HepG2 (cell line): ENCODE measurements around the gene HLF. TPM values are rescaled to one million over a fixed set of nuclear protein-coding genes. Genes with fewer than 3 reads are reported as not detected.
A peak's percentile ranks its signal among the peaks of the same experiment; 100 is the strongest.

Experiments
- ARID3A ChIP-seq: IDR thresholded peaks from 2 replicates; pipeline ENCODE4 v1.6.1; 2012; ENCODE audit warnings: low read depth, low read length, improper control_type of control experiment
- CC2D1A ChIP-seq: sonication (generic); formaldehyde crosslinking; IDR thresholded peaks from 2 replicates; pipeline ENCODE4 v1.8.1; 2023; ENCODE audit warnings: mild to moderate bottlenecking, missing genetic modification reagents
- CEBPZ ChIP-seq: IDR thresholded peaks from 2 replicates; pipeline ENCODE4 v1.6.1; 2012; ENCODE audit warnings: low read length, improper control_type of control experiment
- HMGA1 ChIP-seq: sonication (generic); formaldehyde crosslinking; conservative IDR thresholded peaks from 2 replicates; pipeline ENCODE4 v1.4.0; 2020; ENCODE audit warnings: missing genetic modification reagents
- IRF9 ChIP-seq: sonication (generic); formaldehyde crosslinking; IDR thresholded peaks from 2 replicates; pipeline ENCODE4 v1.8.0; 2022; ENCODE audit warnings: missing genetic modification reagents, mild to moderate bottlenecking, borderline replicate concordance
- NFYC ChIP-seq: IDR thresholded peaks from 2 replicates; pipeline ENCODE4 v1.6.1; 2016; ENCODE audit warnings: missing genetic modification reagents, missing compliant biosample characterization
- PLSCR1 ChIP-seq: sonication (generic); formaldehyde crosslinking; IDR thresholded peaks from 2 replicates; pipeline ENCODE4 v1.5.0; 2020; ENCODE audit warnings: missing genetic modification reagents, mild to moderate bottlenecking, borderline replicate concordance
- RNF219 ChIP-seq: sonication (generic); formaldehyde crosslinking; IDR thresholded peaks from 2 replicates; pipeline ENCODE4 v1.5.0; 2020; ENCODE audit warnings: mild to moderate bottlenecking, missing genetic modification reagents
- RXRB ChIP-seq: IDR thresholded peaks from 2 replicates; pipeline ENCODE4 v1.6.1; 2016; ENCODE audit warnings: borderline replicate concordance, missing genetic modification reagents, missing compliant biosample characterization
- SP1 ChIP-seq, 2 experiments: fragments of 450-650 bp in 1 of 2; sonication (generic) in 1 of 2; formaldehyde crosslinking in 1 of 2; IDR thresholded peaks; 2 replicates each; pipeline versions ENCODE4 v1.4.0 to v1.6.1; 2016 to 2020; ENCODE audit warnings: missing genetic modification reagents in 1 of 2
- YEATS4 ChIP-seq: sonication (generic); formaldehyde crosslinking; IDR thresholded peaks from 2 replicates; pipeline ENCODE4 v1.4.0; 2020; ENCODE audit warnings: missing genetic modification reagents, borderline replicate concordance
- ZBTB46 ChIP-seq: sonication (generic); formaldehyde crosslinking; IDR thresholded peaks from 2 replicates; pipeline ENCODE4 v1.4.0; 2020; ENCODE audit warnings: mild to moderate bottlenecking, missing genetic modification reagents, borderline replicate concordance
- ZFY ChIP-seq: sonication (generic); formaldehyde crosslinking; IDR thresholded peaks from 2 replicates; pipeline ENCODE4 v1.4.0; 2020; ENCODE audit warnings: missing genetic modification reagents
- ZNF513 ChIP-seq: sonication (generic); formaldehyde crosslinking; conservative IDR thresholded peaks from 2 replicates; pipeline ENCODE4 v1.5.0; 2020; ENCODE audit warnings: missing genetic modification reagents
- ZNF816 ChIP-seq: sonication (generic); formaldehyde crosslinking; IDR thresholded peaks from 2 replicates; pipeline ENCODE4 v1.8.0; 2022; ENCODE audit warnings: missing genetic modification reagents, mild to moderate bottlenecking, borderline replicate concordance
- polyA plus RNA-seq, 8 experiments: library from polyadenylated mRNA; depleted of rRNA in 3 of 8; stranded (reverse) in 7 of 8; unstranded in 1 of 8; fragments of >200 nt; fragmentation: Illumina TruSeq in 4 of 8; extraction: Trizol in 4 of 8; gene quantifications; 2 replicates each; pipeline versions ENCODE4 v1.2.1 to v1.2.3, GENCODE V29; 2011 to 2016; ENCODE audit warnings: low read depth in 4 of 8, missing spikeins in 1 of 8, mixed read lengths in 1 of 8; ENCODE audit not compliant: insufficient read depth in 1 of 8
- total RNA-seq, 5 experiments: library from RNA; depleted of rRNA; stranded (reverse); fragments of >200 nt; fragmentation: Illumina TruSeq; extraction: Trizol; gene quantifications; 2 replicates each; pipeline ENCODE4 v1.2.3, GENCODE V29; 2016; ENCODE audit warnings: low read depth in 1 of 5

Gene HLF
- total and polyA plus RNA-seq, 2 of the 13 experiments (the other 11 are each of a cell fraction or from before 2014, with no cell fraction given): 202 to 346 TPM

- TF ChIP-seq ZBTB46 (CRISPR knock-in tag) (no peak), CC2D1A (CRISPR knock-in tag) (no peak), ZNF816 (CRISPR knock-in tag) (no peak), SP1 (IDR thresholded peaks at IDR 0.05) (no peak), SP1 (CRISPR knock-in tag; IDR thresholded peaks at IDR 0.05) (no peak), HMGA1 (no peak), IRF9 (CRISPR knock-in tag) (no peak), ARID3A (no peak), CEBPZ (no peak), ZNF513 (0 out of 2 replicates have a peak, but pooled peaks have one; percentile 83), RXRB (no peak; the same call in 1 of the 2 replicates), NFYC (no peak; the same call in 1 of the 2 replicates), PLSCR1 (CRISPR knock-in tag) (no peak), ZFY (CRISPR knock-in tag) (no peak), YEATS4 (CRISPR knock-in tag) (no peak), RNF219 (no peak)
These were observed 20.2 kb downstream of the HLF start (continued) for GRCh38 chr17:55284944-55285339.
